Neutrophil (primary cell): ENCODE data around the gene CEACAM5.
"Not testable (repeated sequence)": the region's sequence is repeated elsewhere in the genome, so short reads cannot be mapped to it uniquely, and the experiment has no call there.

ENCODE experiments used
- H3K27ac ChIP-seq: fragments of 200-600 bp; sonication (generic); 2 replicates; pipeline ENCODE4 v1.5.1; 2016; ENCODE audit warnings: mild to moderate bottlenecking, moderate library complexity
- H3K27me3 ChIP-seq: fragments of 200-600 bp; sonication (generic); 2 replicates; pipeline ENCODE4 v1.6.0; 2016; ENCODE audit warnings: mild to moderate bottlenecking
- H3K36me3 ChIP-seq: fragments of 200-600 bp; sonication (generic); 2 replicates; pipeline ENCODE4 v1.5.1; 2017
- H3K4me1 ChIP-seq, 2 experiments: fragments of 200-600 bp in 1 of 2; sonication (generic) in 1 of 2; 1 replicate in 1 of 2; 2 replicates in 1 of 2; pipeline versions ENCODE4 v1.5.1 to v1.6.1; 2013 to 2016; ENCODE audit warnings: low read depth in 1 of 2, low read length in 1 of 2, mild to moderate bottlenecking in 1 of 2, moderate library complexity in 1 of 2; ENCODE audit not compliant: control insufficient read depth in 1 of 2, insufficient read depth in 1 of 2
- H3K4me3 ChIP-seq, 2 experiments: fragments of 200-600 bp in 1 of 2; sonication (generic) in 1 of 2; 1 replicate in 1 of 2; 2 replicates in 1 of 2; pipeline ENCODE4 v1.5.1; 2013 to 2016; ENCODE audit warnings: low read depth in 1 of 2, low read length in 1 of 2, mild to moderate bottlenecking in 1 of 2, moderate library complexity in 1 of 2
- H3K9me3 ChIP-seq: fragments of 200-600 bp; sonication (generic); 2 replicates; pipeline ENCODE4 v1.5.1; 2016
- CTCF ChIP-seq: fragments of 200-600 bp; sonication (generic); IDR thresholded peaks from 2 replicates; pipeline ENCODE4 v1.5.1; 2016; ENCODE audit warnings: antibody characterized with exemption

Gene CEACAM5

GRCh38 chr19:41706741-41707501, 1.5 kb upstream of the CEACAM5 start:
- Histone ChIP-seq H3K4me1 (peaks cover 6 to 7% of the 10 kb centered on the region in 2 experiments), H3K9me3 (no peaks in the 10 kb centered on the region), H3K27me3 (peaks cover 31% of the 10 kb centered on the region), H3K27ac (peak overlapping the region; percentile 54), H3K4me3 (peak overlapping the region; percentile 63 to 78), H3K36me3 (no peaks in the 10 kb centered on the region)
- TF ChIP-seq CTCF, result peak; percentile 97

GRCh38 chr19:41707502-41707812, 969 bp upstream of the CEACAM5 start:
- Histone ChIP-seq H3K27me3 (peaks cover 35% of the 10 kb centered on the region), H3K4me1 (peaks cover 6 to 7% of the 10 kb centered on the region in 2 experiments)

GRCh38 chr19:41707871-41708371, 505 bp upstream of the CEACAM5 start:
- H3K9me3 ChIP-seq, result no peaks in the 10 kb centered on the region
- H3K27ac ChIP-seq, result no peak overlapping the region
- H3K27me3 ChIP-seq, result peaks cover 35% of the 10 kb centered on the region
- peaks cover 6 to 7% of the 10 kb centered on the region in 2 experiments for H3K4me1 ChIP-seq
- TF ChIP-seq CTCF, result no peak
- H3K4me3 ChIP-seq, result no peak overlapping the region
- no peaks in the 10 kb centered on the region for H3K36me3 ChIP-seq

More at GRCh38 chr19:41707502-41707812, 969 bp upstream of the CEACAM5 start:
- Histone ChIP-seq H3K36me3 (no peaks in the 10 kb centered on the region), H3K27ac (no peak overlapping the region), H3K9me3 (no peaks in the 10 kb centered on the region), H3K4me3 (no peak overlapping the region)
- no peak for TF ChIP-seq CTCF

- not testable (repeated sequence) for H3K36me3 ChIP-seq, H3K27ac ChIP-seq, H3K4me1 ChIP-seq, H3K9me3 ChIP-seq, H3K4me3 ChIP-seq
- H3K27me3 ChIP-seq, result peaks cover 32% of the 10 kb centered on the region
Measured at GRCh38 chr19:41709516-41709915, 1.1 kb downstream of the CEACAM5 start.

GRCh38 chr19:41709951-41710645, 1.7 kb downstream of the CEACAM5 start:
- Histone ChIP-seq H3K9me3 (no peaks in the 10 kb centered on the region), H3K4me1 (peaks cover 6 to 7% of the 10 kb centered on the region in 2 experiments), H3K36me3 (no peaks in the 10 kb centered on the region), H3K27me3 (peaks cover 32% of the 10 kb centered on the region), H3K27ac (no peak overlapping the region), H3K4me3 (no peak overlapping the region)
- TF ChIP-seq CTCF, result no peak
